ENCODE results near the gene POP4. TPM values are rescaled to one million over a fixed set of nuclear protein-coding genes. Genes with fewer than 3 reads are reported as not detected.

The POP4 gene
- total and polyA plus RNA-seq, 2 experiments from 2014 or later = 68.9 to 91.8 TPM

- TF ChIP-seq EZH2 (IDR thresholded peaks at IDR 0.05; ENCODE audit: borderline replicate concordance) (no peak), EZH2phosphoT487 (IDR thresholded peaks at IDR 0.05; ENCODE audit: low read depth, severe bottlenecking, unreplicated experiment) (no peak), CTCF (IDR thresholded peaks at IDR 0.05; ENCODE audit: poor library complexity) (no peak)
- no peak overlapping the region for H2AFZ ChIP-seq
- no peaks in the 10 kb centered on the region for H4K20me1 ChIP-seq (ENCODE audit: insufficient read depth, poor library complexity, severe bottlenecking)
- no peak overlapping the region for H3K27ac ChIP-seq
- no peaks in the 10 kb centered on the region for H3K9me3 ChIP-seq (ENCODE audit: low read depth)
- no peaks in the 10 kb centered on the region for H3K4me1 ChIP-seq (ENCODE audit: insufficient read depth)
- H3K4me3 ChIP-seq = no peak overlapping the region
- no peaks in the 10 kb centered on the region for H3K9me2 ChIP-seq (replicated peaks; ENCODE audit: insufficient read depth)
- H3K4me2 ChIP-seq = no peak overlapping the region
- 88% methylated on average over 6 of the region's 6 CpGs for WGBS (ENCODE audit: low lambda C conversion rate, missing lambda C conversion rate)
- no peaks in the 10 kb centered on the region for H3K79me2 ChIP-seq
- DNase-seq (ENCODE audit: low spot score) = no peak
- H3K27me3 ChIP-seq = no peaks in the 10 kb centered on the region
- H3K36me3 ChIP-seq (replicated peaks; ENCODE audit: insufficient read depth, low read depth) = no peaks in the 10 kb centered on the region
These were observed 29.9 kb downstream of the POP4 start for GRCh38 chr19:29635963-29636362.

- Histone ChIP-seq H3K27me3 (no peaks in the 10 kb centered on the region), H3K27ac (no peak overlapping the region), H3K36me3 (replicated peaks; ENCODE audit: insufficient read depth, low read depth) (no peaks in the 10 kb centered on the region), H3K4me1 (ENCODE audit: insufficient read depth) (no peaks in the 10 kb centered on the region), H3K79me2 (no peaks in the 10 kb centered on the region), H3K4me2 (no peak overlapping the region), H4K20me1 (ENCODE audit: insufficient read depth, poor library complexity, severe bottlenecking) (no peaks in the 10 kb centered on the region), H2AFZ (no peak overlapping the region), H3K9me3 (ENCODE audit: low read depth) (no peaks in the 10 kb centered on the region), H3K9me2 (replicated peaks; ENCODE audit: insufficient read depth) (no peaks in the 10 kb centered on the region), H3K4me3 (no peak overlapping the region)
- no peak for DNase-seq (ENCODE audit: low spot score)
- 62% methylated on average over 12 of the region's 12 CpGs for WGBS (ENCODE audit: low lambda C conversion rate, missing lambda C conversion rate)
- TF ChIP-seq EZH2 (IDR thresholded peaks at IDR 0.05; ENCODE audit: borderline replicate concordance) (no peak), CTCF (IDR thresholded peaks at IDR 0.05; ENCODE audit: poor library complexity) (no peak), EZH2phosphoT487 (IDR thresholded peaks at IDR 0.05; ENCODE audit: low read depth, severe bottlenecking, unreplicated experiment) (no peak)
These were observed 30.7 kb downstream of the POP4 start for GRCh38 chr19:29636553-29637360.

GRCh38 chr19:29639086-29639485 lies 33.0 kb downstream of the POP4 start:
- H3K27me3 ChIP-seq = no peaks in the 10 kb centered on the region
- 92% methylated on average over 8 of the region's 8 CpGs for WGBS (ENCODE audit: low lambda C conversion rate, missing lambda C conversion rate)
- H2AFZ ChIP-seq = no peak overlapping the region
- no peak overlapping the region for H3K4me3 ChIP-seq
- H3K9me2 ChIP-seq (replicated peaks; ENCODE audit: insufficient read depth) = no peaks in the 10 kb centered on the region
- H3K79me2 ChIP-seq = no peaks in the 10 kb centered on the region
- H3K27ac ChIP-seq = no peak overlapping the region
- TF ChIP-seq EZH2 (IDR thresholded peaks at IDR 0.05; ENCODE audit: borderline replicate concordance) (no peak), CTCF (IDR thresholded peaks at IDR 0.05; ENCODE audit: poor library complexity) (no peak), EZH2phosphoT487 (IDR thresholded peaks at IDR 0.05; ENCODE audit: low read depth, severe bottlenecking, unreplicated experiment) (no peak)
- H3K4me2 ChIP-seq = no peak overlapping the region
- no peak for DNase-seq (ENCODE audit: low spot score)
- H3K36me3 ChIP-seq (replicated peaks; ENCODE audit: insufficient read depth, low read depth) = no peaks in the 10 kb centered on the region
- H3K9me3 ChIP-seq (ENCODE audit: low read depth) = no peaks in the 10 kb centered on the region
- H4K20me1 ChIP-seq (ENCODE audit: insufficient read depth, poor library complexity, severe bottlenecking) = no peaks in the 10 kb centered on the region
- H3K4me1 ChIP-seq (ENCODE audit: insufficient read depth) = no peaks in the 10 kb centered on the region

All from hepatocyte (in vitro differentiated cells).